Measurements from ENCODE around the gene CD1E. TPM values are rescaled to one million over a fixed set of nuclear protein-coding genes. Genes with fewer than 3 reads are reported as not detected.

The CD1E gene
- total RNA-seq, 2 experiments from 2014 or later = not detected

- Histone ChIP-seq H3K27ac (ENCODE audit: low read depth in 1 of 2, low read length in 2 of 2) (no peak overlapping the region), H3K9me3 (ENCODE audit: control insufficient read depth in 1 of 2, insufficient read depth in 1 of 2, low read length in 2 of 2) (no peaks in the 10 kb centered on the region), H3K4me3 (ENCODE audit: low read length) (no peak overlapping the region), H3K27me3 (ENCODE audit: control insufficient read depth in 1 of 2, insufficient read depth in 2 of 2, low read length in 2 of 2) (peaks cover 5 to 9% of the 10 kb centered on the region in 2 experiments), H3K4me1 (ENCODE audit: insufficient read depth, low read length) (no peaks in the 10 kb centered on the region), H3K36me3 (ENCODE audit: insufficient read depth, low read length) (no peaks in the 10 kb centered on the region)
- H3K4me3 Mint-ChIP-seq = no peak overlapping the region
- ATAC-seq (ENCODE audit: poor library complexity) = no peak
- CTCF ChIA-PET = no interaction called here
- TF ChIP-seq CTCF (IDR thresholded peaks at IDR 0.05) = no peak
- H3K27me3 Mint-ChIP-seq = peaks cover 39% of the 10 kb centered on the region
- H3K9me3 Mint-ChIP-seq = no peaks in the 10 kb centered on the region
- H3K27ac Mint-ChIP-seq = no peak overlapping the region
- no peak for DNase-seq
- intact Hi-C loops (cut with DNase I, micrococcal nuclease) = no loop called here
- no peaks in the 10 kb centered on the region for H3K4me1 Mint-ChIP-seq (ENCODE audit: low read depth)
- POLR2A ChIA-PET = no interaction called here
- H3K36me3 Mint-ChIP-seq (ENCODE audit: low read depth) = no peaks in the 10 kb centered on the region
Measured at GRCh38 chr1:158357441-158357840, 3.7 kb downstream of the CD1E start.

DNA sequence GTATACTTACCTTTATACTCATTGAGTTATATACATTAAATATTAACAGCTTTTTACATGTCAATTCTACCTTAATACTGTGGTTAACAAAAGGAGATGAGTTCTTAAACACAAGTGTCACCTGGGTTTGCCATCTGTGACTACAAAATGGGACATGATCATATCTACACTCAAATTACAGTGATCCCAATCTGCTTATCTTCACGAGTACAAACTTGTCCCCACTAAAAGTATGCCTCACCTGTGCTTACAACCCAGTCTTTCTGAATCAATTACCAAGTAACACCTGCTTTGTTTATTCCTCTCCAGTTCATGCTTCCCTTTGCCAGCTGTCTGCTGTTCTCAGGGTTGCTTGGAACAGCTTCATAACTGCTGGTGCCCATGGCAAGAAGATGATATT is 8.8 kb downstream of the CD1E start:
- TF ChIP-seq CTCF (IDR thresholded peaks at IDR 0.05) = no peak
- Mint-ChIP-seq H3K9me3 (no peaks in the 10 kb centered on the region), H3K4me1 (ENCODE audit: low read depth) (no peaks in the 10 kb centered on the region), H3K36me3 (ENCODE audit: low read depth) (no peaks in the 10 kb centered on the region), H3K27ac (no peak overlapping the region), H3K27me3 (peaks cover 24% of the 10 kb centered on the region), H3K4me3 (no peak overlapping the region)
- Histone ChIP-seq H3K36me3 (ENCODE audit: insufficient read depth, low read length) (no peaks in the 10 kb centered on the region), H3K27ac (ENCODE audit: low read depth in 1 of 2, low read length in 2 of 2) (no peak overlapping the region), H3K9me3 (ENCODE audit: control insufficient read depth in 1 of 2, insufficient read depth in 1 of 2, low read length in 2 of 2) (no peaks in the 10 kb centered on the region), H3K4me3 (ENCODE audit: low read length) (no peak overlapping the region), H3K4me1 (ENCODE audit: insufficient read depth, low read length) (no peaks in the 10 kb centered on the region), H3K27me3 (ENCODE audit: control insufficient read depth in 1 of 2, insufficient read depth in 2 of 2, low read length in 2 of 2) (no peaks in the 10 kb centered on the region)
- intact Hi-C loops (cut with DNase I, micrococcal nuclease) = no loop called here
- ATAC-seq (ENCODE audit: poor library complexity) (no peak), DNase-seq (no peak)
- ChIA-PET POLR2A (no interaction called here), CTCF (no interaction called here)

DNA sequence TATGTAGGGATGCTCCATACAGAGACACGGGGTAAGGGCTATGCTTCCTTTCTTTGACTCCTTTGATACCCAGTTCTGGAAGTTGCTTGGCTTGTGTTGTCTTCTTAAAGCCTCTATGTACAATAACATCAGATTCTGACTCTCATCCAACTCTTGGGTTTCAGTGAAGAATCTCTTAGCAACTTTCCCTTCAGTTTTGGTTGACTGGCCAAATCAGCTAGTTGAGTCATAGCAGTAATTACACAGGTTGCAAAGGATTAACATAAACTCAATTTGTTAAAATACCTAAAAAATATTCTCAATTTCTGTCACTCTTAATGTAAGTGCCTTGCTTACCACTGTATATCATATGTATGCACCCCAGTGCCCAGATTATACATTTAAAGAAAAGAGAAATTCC is 9.2 kb downstream of the CD1E start:
- no peaks in the 10 kb centered on the region for H3K27me3 ChIP-seq (ENCODE audit: control insufficient read depth in 1 of 2, insufficient read depth in 2 of 2, low read length in 2 of 2)
- H3K9me3 Mint-ChIP-seq = no peaks in the 10 kb centered on the region
- TF ChIP-seq CTCF (IDR thresholded peaks at IDR 0.05) = no peak
- intact Hi-C loops (cut with DNase I, micrococcal nuclease) = no loop called here
- ATAC-seq (ENCODE audit: poor library complexity) = no peak
- no peaks in the 10 kb centered on the region for H3K4me1 ChIP-seq (ENCODE audit: insufficient read depth, low read length)
- POLR2A ChIA-PET = no interaction called here
- CTCF ChIA-PET = no interaction called here
- no peaks in the 10 kb centered on the region for H3K36me3 Mint-ChIP-seq (ENCODE audit: low read depth)
- H3K4me3 ChIP-seq (ENCODE audit: low read length) = no peak overlapping the region
- no peaks in the 10 kb centered on the region for H3K36me3 ChIP-seq (ENCODE audit: insufficient read depth, low read length)
- H3K4me3 Mint-ChIP-seq = no peak overlapping the region
- no peaks in the 10 kb centered on the region for H3K9me3 ChIP-seq (ENCODE audit: control insufficient read depth in 1 of 2, insufficient read depth in 1 of 2, low read length in 2 of 2)
- DNase-seq = no peak
- peaks cover 26% of the 10 kb centered on the region for H3K27me3 Mint-ChIP-seq
- H3K27ac Mint-ChIP-seq = no peak overlapping the region
- H3K27ac ChIP-seq (ENCODE audit: low read depth in 1 of 2, low read length in 2 of 2) = no peak overlapping the region
- no peaks in the 10 kb centered on the region for H3K4me1 Mint-ChIP-seq (ENCODE audit: low read depth)

Measured in CD4-positive, alpha-beta T cell (primary cell).